Suprapubic skin (tissue), 4 donors: ENCODE measurements around the gene G6PC1. TPM values are rescaled to one million over a fixed set of nuclear protein-coding genes. Genes with fewer than 3 reads are reported as not detected.
"Not testable (repeated sequence)": the region's sequence is repeated elsewhere in the genome, so short reads cannot be mapped to it uniquely, and the experiment has no call there.

ENCODE experiments used
- DNase-seq, 2 donors: peaks; one replicate each; pipeline ENCODE4 v3.0.0-alpha.2; 2019; ENCODE audit warnings: low spot score in 2 of 2
- H3K27ac ChIP-seq: fragments of 200-600 bp; sonication (generic); one replicate; pipeline ENCODE4 v1.5.1; 2019
- H3K27me3 ChIP-seq: fragments of 200-600 bp; sonication (generic); one replicate; pipeline ENCODE4 v1.5.1; 2019
- H3K36me3 ChIP-seq: fragments of 200-600 bp; sonication (generic); one replicate; pipeline ENCODE4 v1.5.1; 2019
- H3K4me1 ChIP-seq: fragments of 200-600 bp; sonication (generic); one replicate; pipeline ENCODE4 v1.5.1; 2019
- H3K4me3 ChIP-seq: fragments of 200-600 bp; sonication (generic); one replicate; pipeline ENCODE4 v1.5.1; 2019; ENCODE audit warnings: mild to moderate bottlenecking
- H3K9me3 ChIP-seq: fragments of 200-600 bp; sonication (generic); one replicate; pipeline ENCODE4 v1.5.1; 2019
- CTCF ChIP-seq, 2 donors: fragments of 200-600 bp in 1 of 2; fragments of 450-650 bp in 1 of 2; sonication (generic) in 1 of 2; IDR thresholded peaks; one replicate each; pipeline ENCODE4 v1.5.1; 2016 to 2019; ENCODE audit warnings: antibody characterized with exemption in 2 of 2, mild to moderate bottlenecking in 1 of 2, moderate library complexity in 1 of 2
- EP300 ChIP-seq: sonication (generic); formaldehyde crosslinking; IDR thresholded peaks from one replicate; pipeline ENCODE4 v1.6.1; 2017; ENCODE audit warnings: antibody characterized with exemption
- POLR2A ChIP-seq, 2 donors: fragments of 450-650 bp; IDR thresholded peaks; one replicate each; pipeline ENCODE4 v1.6.1; 2017; ENCODE audit warnings: antibody characterized with exemption in 2 of 2, mild to moderate bottlenecking in 2 of 2, moderate library complexity in 2 of 2
- POLR2AphosphoS5 ChIP-seq, 3 donors: sonication (generic); formaldehyde crosslinking; IDR thresholded peaks; one replicate each; pipeline ENCODE4 v1.6.1; 2017; ENCODE audit warnings: antibody characterized with exemption in 3 of 3
- WGBS: methylation state at CpG from one replicate; pipeline ENCODE4 v1.1.5; 2018; 5-methylcytosine and 5-hydroxymethylcytosine counted together
- total RNA-seq, 4 donors: library from RNA; depleted of rRNA; stranded (reverse); fragments of >200 nt; gene quantifications; one replicate each; pipeline ENCODE4 v1.1.0, GENCODE V29; 2016

Gene G6PC1
- total RNA-seq, 4 donors from 2014 or later, result not detected

GRCh38 chr17:42913981-42914617, 13.5 kb downstream of the G6PC1 start:
- Histone ChIP-seq H3K9me3 (no peaks in the 10 kb centered on the region), H3K36me3 (no peaks in the 10 kb centered on the region), H3K4me3 (no peak overlapping the region), H3K27me3 (no peaks in the 10 kb centered on the region), H3K4me1 (peaks cover 5% of the 10 kb centered on the region), H3K27ac (no peak overlapping the region)
- no peak for DNase-seq
- TF ChIP-seq EP300 (no peak), POLR2AphosphoS5 (IDR thresholded peaks at IDR 0.05) (no peak), POLR2A (IDR thresholded peaks at IDR 0.05) (no peak), CTCF (IDR thresholded peaks at IDR 0.05) (no peak)
- 88% methylated on average over 3 of the region's 3 CpGs for WGBS

- not testable (repeated sequence) for DNase-seq, H3K27ac ChIP-seq, H3K4me3 ChIP-seq, H3K9me3 ChIP-seq, H3K36me3 ChIP-seq, H3K4me1 ChIP-seq, H3K27me3 ChIP-seq
- 93% methylated on average over 6 of the region's 6 CpGs for WGBS
Observed at GRCh38 chr17:42915288-42915687, 14.7 kb downstream of the G6PC1 start.

GRCh38 chr17:42916388-42917235, 16.0 kb downstream of the G6PC1 start:
- not testable (repeated sequence) for H3K4me1 ChIP-seq, DNase-seq, H3K36me3 ChIP-seq, H3K27me3 ChIP-seq, H3K27ac ChIP-seq, H3K4me3 ChIP-seq, H3K9me3 ChIP-seq
- 85% methylated on average over 4 of the region's 4 CpGs for WGBS

GRCh38 chr17:42917236-42917603, 16.6 kb downstream of the G6PC1 start:
- Histone ChIP-seq H3K36me3 (no peaks in the 10 kb centered on the region), H3K4me1 (peaks cover 5% of the 10 kb centered on the region), H3K27me3 (no peaks in the 10 kb centered on the region), H3K27ac (no peak overlapping the region), H3K4me3 (no peak overlapping the region), H3K9me3 (no peaks in the 10 kb centered on the region)
- no peak for TF ChIP-seq CTCF (IDR thresholded peaks at IDR 0.05)
- no peak for TF ChIP-seq EP300
- no peak for TF ChIP-seq POLR2AphosphoS5 (IDR thresholded peaks at IDR 0.05)
- no peak for TF ChIP-seq POLR2A (IDR thresholded peaks at IDR 0.05)
- DNase-seq, result no peak
- WGBS, result 45% methylated on average over 8 of the region's 8 CpGs

GRCh38 chr17:42918902-42919521, 18.4 kb downstream of the G6PC1 start:
- Histone ChIP-seq H3K4me3 (no peak overlapping the region), H3K9me3 (no peaks in the 10 kb centered on the region), H3K27ac (no peak overlapping the region), H3K27me3 (no peaks in the 10 kb centered on the region), H3K4me1 (peaks cover 5% of the 10 kb centered on the region), H3K36me3 (no peaks in the 10 kb centered on the region)
- TF ChIP-seq CTCF (IDR thresholded peaks at IDR 0.05) (no peak), POLR2A (IDR thresholded peaks at IDR 0.05) (no peak), POLR2AphosphoS5 (IDR thresholded peaks at IDR 0.05) (no peak), EP300 (no peak)
- WGBS, result 47% methylated on average over 3 of the region's 3 CpGs
- no peak for DNase-seq

- not testable (repeated sequence) for H3K27me3 ChIP-seq, H3K36me3 ChIP-seq, H3K4me3 ChIP-seq, DNase-seq, H3K9me3 ChIP-seq, H3K27ac ChIP-seq, H3K4me1 ChIP-seq
- 85% methylated on average over 10 of the region's 10 CpGs for WGBS
Observed at GRCh38 chr17:42919522-42920077, 19.0 kb downstream of the G6PC1 start.
